ENCODE data around the gene CTNND2.

Gene CTNND2

DNA sequence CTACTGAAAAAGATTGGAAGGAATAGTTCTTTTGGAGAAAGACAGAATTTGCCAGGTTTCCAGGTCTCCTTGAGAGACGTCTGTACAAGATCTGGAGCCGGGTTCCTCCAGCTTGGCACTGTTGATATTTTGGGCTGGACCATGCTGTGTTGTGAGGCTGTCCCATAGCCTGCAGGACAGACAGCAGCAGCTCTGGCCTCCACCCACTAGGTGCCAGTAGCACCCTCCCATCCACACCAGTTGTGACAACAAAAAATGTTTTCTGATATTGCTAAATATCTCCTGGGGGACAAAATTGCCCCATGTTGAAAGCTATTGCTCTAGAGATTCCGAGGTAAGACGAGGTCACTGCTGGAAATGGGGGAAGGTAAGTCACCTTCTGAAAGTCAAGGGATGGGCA lies 855.5 kb downstream of the CTNND2 start:
- TF ChIP-seq, protein P1, sequence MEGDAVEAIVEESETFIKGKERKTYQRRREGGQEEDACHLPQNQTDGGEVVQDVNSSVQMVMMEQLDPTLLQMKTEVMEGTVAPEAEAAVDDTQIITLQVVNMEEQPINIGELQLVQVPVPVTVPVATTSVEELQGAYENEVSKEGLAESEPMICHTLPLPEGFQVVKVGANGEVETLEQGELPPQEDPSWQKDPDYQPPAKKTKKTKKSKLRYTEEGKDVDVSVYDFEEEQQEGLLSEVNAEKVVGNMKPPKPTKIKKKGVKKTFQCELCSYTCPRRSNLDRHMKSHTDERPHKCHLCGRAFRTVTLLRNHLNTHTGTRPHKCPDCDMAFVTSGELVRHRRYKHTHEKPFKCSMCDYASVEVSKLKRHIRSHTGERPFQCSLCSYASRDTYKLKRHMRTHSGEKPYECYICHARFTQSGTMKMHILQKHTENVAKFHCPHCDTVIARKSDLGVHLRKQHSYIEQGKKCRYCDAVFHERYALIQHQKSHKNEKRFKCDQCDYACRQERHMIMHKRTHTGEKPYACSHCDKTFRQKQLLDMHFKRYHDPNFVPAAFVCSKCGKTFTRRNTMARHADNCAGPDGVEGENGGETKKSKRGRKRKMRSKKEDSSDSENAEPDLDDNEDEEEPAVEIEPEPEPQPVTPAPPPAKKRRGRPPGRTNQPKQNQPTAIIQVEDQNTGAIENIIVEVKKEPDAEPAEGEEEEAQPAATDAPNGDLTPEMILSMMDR (conservative IDR thresholded peaks at IDR 0.05; ENCODE audit: low read depth), result no peak
- DNase-seq (ENCODE audit: low spot score), result no peak
- ChIA-PET CTCF (interaction anchor here (0.5 kb wide), 1 partner anchor 138 kb away, joined by 3 read pairs; no protein-coding TSS in a partner anchor), POLR2A (ENCODE audit: low non-redundant PET) (no interaction called here)
- H3K27ac ChIP-seq, result no peak overlapping the region

DNA sequence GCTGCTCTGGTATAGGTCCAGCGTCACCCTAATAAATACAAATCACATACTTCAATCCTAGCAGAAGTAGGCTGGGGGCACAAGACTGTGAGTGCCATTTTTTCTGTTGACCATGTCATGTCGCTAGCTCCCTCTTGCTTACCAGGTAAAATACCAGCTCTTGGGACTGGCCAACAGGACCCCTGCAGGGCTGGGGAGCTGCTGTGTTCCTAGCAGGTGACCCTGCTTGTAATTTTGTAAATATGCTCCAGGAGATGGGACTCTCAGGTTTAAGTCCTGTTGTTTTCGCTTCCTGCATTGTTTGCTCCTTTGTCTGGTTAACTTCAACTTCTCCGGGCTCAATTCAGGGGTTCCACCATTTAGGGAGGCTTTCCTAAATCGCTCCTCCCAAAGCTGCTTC lies 856.6 kb downstream of the CTNND2 start:
- TF ChIP-seq, protein P1 (conservative IDR thresholded peaks at IDR 0.05; ENCODE audit: low read depth), result no peak
- no peak for DNase-seq (ENCODE audit: low spot score)
- POLR2A ChIA-PET (ENCODE audit: low non-redundant PET), result no interaction called here
- no peak overlapping the region for H3K27ac ChIP-seq
- CTCF ChIA-PET, result no interaction called here

DNA sequence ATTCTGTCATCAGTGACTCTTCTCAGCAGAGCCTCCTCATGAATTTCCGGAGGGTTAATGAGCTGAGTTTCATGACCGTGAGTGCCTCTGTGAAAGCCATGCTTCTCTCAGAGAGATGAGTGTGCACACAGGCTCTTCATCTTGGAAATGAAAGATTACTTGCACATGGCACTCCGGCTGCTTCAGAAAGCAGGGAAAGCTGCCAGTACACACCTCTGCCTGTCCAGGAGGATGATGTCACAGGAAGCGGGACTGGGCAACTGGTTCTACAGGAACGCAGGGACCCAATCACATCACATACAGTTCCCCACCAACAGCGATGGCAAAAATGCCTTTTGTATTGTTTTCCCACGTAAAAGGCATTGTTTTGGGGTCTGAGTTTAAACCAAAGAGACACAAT lies 857.2 kb downstream of the CTNND2 start:
- POLR2A ChIA-PET (ENCODE audit: low non-redundant PET), result no interaction called here
- no peak overlapping the region for H3K27ac ChIP-seq
- no peak for DNase-seq (ENCODE audit: low spot score)
- TF ChIP-seq, protein P1 (conservative IDR thresholded peaks at IDR 0.05; ENCODE audit: low read depth), result no peak
- CTCF ChIA-PET, result no interaction called here

DNA sequence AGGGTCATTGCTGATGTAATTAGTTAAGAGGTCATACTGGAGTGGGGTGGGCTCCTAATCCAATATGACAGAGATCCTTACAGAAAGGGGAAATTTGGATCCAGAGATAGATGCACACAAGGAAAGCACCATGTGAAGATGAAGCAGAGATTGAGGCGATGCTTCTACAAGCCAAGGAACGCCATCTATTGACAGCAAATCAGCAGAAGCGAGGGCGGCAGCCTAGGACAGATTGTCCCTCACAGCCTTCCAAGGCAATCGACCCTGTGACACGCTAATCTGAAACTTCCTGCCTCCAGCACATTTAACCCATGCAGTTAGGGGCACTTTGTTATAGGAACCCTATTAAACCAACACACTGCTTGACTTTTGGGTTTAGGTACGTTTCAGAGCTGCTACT lies 858.1 kb downstream of the CTNND2 start:
- no peak overlapping the region for H3K27ac ChIP-seq
- no peak for DNase-seq (ENCODE audit: low spot score)
- ChIA-PET CTCF (no interaction called here), POLR2A (ENCODE audit: low non-redundant PET) (no interaction called here)
- TF ChIP-seq, protein P1 (conservative IDR thresholded peaks at IDR 0.05; ENCODE audit: low read depth), result no peak

DNA sequence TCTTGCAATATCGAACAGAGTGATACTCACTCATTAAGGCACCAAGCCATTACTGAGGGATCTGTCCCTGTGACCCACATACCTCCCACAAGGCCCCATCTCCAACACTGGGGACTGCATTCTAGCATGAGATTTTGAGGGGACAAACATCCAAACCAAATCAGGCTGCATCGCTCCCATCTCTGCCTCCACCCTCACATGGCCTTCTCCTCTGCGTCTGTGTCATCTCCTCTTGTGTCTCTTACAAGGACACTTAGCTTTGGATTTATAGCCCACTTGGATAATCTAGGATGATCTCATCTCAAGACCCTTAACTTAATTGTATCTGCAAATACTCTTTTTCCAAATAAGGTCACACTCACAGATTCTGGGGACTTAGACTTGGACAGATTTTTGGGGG lies 858.8 kb downstream of the CTNND2 start:
- POLR2A ChIA-PET (ENCODE audit: low non-redundant PET), result no interaction called here
- H3K27ac ChIP-seq, result no peak overlapping the region
- TF ChIP-seq, protein P1 (conservative IDR thresholded peaks at IDR 0.05; ENCODE audit: low read depth), result no peak
- no peak for DNase-seq (ENCODE audit: low spot score)
- CTCF ChIA-PET, result no interaction called here

DNA sequence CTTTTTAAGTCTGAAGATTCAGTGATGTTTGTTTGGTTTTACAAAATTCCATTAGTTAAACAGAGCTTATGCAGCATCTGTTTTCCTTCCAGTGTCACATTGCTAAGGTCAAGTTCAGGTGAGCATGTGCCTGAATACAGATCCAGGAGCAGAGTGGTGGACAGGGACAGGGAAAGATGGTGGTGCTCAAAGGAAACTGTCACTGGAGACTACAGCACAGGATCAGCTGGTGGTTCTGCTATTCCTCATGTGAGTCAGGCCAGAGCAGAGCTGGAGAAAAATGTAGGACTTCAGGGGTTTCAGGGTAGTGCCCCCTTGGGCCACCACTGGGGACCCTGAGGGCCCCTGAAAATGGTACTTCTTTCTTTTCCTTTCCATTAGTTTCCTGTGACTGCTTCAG lies 859.7 kb downstream of the CTNND2 start:
- TF ChIP-seq, protein P1 (conservative IDR thresholded peaks at IDR 0.05; ENCODE audit: low read depth), result no peak
- no peak for DNase-seq (ENCODE audit: low spot score)
- H3K27ac ChIP-seq, result no peak overlapping the region
- CTCF ChIA-PET, result interaction anchor here (0.6 kb wide), 2 partner anchors 786 to 1627 kb away, joined by 3 to 4 read pairs; no protein-coding TSS in a partner anchor
- POLR2A ChIA-PET (ENCODE audit: low non-redundant PET), result no interaction called here

DNA sequence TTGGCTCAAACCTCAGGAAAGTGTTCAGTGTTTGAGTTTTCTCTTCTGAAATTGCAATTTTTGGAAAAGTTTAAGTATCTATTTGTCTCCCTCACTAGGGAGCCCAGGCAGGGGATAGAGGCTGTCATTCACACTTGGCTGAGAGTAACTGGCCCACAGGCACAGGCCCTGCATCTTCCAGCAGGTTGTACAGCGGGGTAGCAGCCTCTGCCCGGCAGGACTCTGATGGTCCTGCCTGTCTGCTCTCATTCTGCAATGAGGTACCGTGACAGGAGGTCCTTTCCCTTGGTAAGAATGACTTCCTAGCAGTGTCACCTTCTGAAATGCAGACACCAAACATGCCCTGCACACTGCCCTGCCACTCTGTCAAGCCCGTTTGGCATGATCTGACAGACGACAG lies 860.4 kb downstream of the CTNND2 start:
- ChIA-PET POLR2A (ENCODE audit: low non-redundant PET) (no interaction called here), CTCF (interaction anchor here (0.7 kb wide), 1 partner anchor 9 kb away, joined by 3 read pairs; no protein-coding TSS in a partner anchor)
- DNase-seq (ENCODE audit: low spot score), result no peak
- TF ChIP-seq, protein P1 (conservative IDR thresholded peaks at IDR 0.05; ENCODE audit: low read depth), result no peak
- H3K27ac ChIP-seq, result no peak overlapping the region

Measured in RWPE1 (cell line).